ENCODE data around the gene OGA.

GRCh38 chr10:101781655-101781983, 36.6 kb downstream of the OGA start:
- TF ChIP-seq EZH2 (IDR thresholded peaks at IDR 0.05; ENCODE audit: borderline replicate concordance, low read depth, low read length, severe bottlenecking) (no peak), CTCF (IDR thresholded peaks at IDR 0.05; ENCODE audit: extremely low read depth in 1 of 2, insufficient read depth in 1 of 2, low read depth in 1 of 2, low read length in 2 of 2) (no peak), POLR2A (IDR thresholded peaks at IDR 0.05; ENCODE audit: low read depth, low read length) (no peak), POLR2AphosphoS5 (IDR thresholded peaks at IDR 0.05; ENCODE audit: insufficient read depth, low read depth, low read length) (no peak), MAX (IDR thresholded peaks at IDR 0.05; ENCODE audit: insufficient read depth, insufficient read length) (no peak), JUN (IDR thresholded peaks at IDR 0.05; ENCODE audit: borderline replicate concordance, insufficient read depth, insufficient read length, low read depth) (no peak), MYC (IDR thresholded peaks at IDR 0.05; ENCODE audit: low read depth, low read length) (no peak), GATA2 (IDR thresholded peaks at IDR 0.05; ENCODE audit: insufficient read depth, insufficient read length, low read depth, low read length) (no peak)
